ENCODE results near the gene BLOC1S4.

BLOC1S4 gene

DNA sequence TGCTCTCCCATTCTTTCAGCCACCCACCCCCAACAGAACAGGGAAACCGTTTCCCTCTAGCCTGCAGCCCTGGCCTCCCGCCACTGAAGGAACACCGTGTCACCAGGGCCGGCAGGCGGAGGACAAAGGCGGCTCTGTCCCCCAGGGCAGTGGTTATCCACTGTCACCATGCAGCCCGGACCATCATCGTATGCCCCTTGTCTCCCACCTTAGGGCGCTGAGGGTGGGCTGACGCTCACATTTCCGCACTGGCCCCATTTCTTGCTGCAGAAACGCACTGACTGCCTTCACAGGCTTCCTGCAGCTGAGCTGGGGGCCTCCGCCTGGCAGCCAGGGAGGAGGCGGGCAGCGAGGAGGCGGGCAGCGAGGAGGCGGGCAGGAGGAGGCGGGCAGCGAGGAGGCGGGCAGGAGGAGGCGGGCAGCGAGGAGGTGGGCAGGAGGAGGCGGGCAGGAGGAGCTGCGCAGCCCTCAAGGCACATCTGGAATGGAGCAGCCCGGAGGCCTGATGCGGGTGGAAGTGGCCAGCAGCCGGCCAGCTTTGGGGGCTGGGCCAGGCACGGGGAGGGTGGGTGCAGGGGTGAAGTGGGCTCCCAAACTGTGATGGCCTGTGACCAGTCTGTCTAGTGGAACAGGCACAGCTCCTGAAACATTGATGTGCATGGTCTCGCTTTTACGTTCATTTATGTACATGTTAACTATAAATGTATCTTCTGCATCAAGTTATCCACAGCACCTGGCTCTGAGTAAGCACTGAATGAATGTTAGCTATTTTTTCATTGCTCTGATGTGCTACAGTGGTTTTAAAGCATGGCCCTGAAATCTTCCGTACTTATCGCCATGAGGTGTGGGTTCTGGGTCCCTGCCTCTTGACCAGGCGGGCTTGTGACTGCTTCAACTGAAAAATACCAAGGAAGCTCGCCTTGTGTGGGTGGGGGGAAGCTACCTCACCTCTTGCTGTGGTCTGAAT, 46.0 kb downstream of the BLOC1S4 start:
- no peak for DNase-seq (ENCODE audit: extremely low read depth in 1 of 2, low read depth in 1 of 2)

DNA sequence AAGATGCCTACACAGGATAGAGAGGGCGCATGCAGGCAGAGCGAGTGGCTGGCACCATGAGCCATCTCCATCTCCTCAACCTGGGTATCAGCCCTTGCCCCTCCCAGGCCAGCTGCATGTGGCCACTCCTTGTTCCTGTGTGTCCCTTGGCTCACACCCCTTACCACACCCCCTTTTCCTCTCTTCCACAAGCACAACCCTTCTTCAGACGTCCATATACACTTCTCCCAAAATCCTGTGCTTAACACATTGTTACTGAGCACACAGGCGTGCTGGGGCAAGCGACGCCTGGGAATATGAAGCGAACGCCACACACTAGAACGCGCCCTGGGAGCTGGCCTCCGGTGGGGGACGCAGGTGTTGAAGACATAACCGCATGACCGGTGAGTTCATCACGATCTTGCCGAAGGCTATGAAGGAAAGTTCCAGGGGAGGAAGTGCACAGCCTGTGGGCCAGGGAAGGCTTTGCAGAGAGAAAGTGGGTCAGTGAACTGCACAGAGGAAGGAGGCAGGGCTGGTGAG, 47.4 kb downstream of the BLOC1S4 start:
- DNase-seq (ENCODE audit: extremely low read depth in 1 of 2, low read depth in 1 of 2) = no peak

DNA sequence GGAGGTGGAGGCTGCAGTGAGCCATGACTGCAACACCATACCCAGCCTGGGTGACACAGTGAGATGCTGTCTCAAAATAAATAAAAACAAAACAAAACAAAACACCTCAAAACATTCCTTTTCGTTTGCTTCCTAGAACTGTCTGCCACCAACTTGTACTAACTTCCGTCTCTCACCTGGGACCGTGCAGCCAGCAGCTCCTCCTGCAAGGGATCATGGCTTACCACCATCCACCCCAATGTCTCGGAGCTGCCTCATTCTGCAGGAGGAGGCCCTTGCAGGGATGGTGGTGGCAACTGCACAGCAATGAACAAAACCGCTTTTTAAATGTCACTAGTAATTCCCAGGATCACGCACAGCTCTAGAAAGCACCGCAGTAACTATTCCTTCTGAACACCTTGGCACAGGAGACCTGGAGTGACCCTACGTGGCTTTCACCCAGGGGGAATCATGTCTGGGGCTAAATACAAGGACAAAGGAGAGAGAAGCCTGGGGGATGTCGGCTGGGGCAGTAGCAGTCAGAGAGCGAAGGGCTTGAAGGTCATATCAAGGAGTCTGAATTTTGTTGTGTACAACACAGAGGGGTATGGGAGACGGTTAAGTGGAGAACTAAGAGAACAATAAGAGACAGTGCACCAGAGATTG, 49.1 kb downstream of the BLOC1S4 start:
- no peak for DNase-seq (ENCODE audit: extremely low read depth in 1 of 2, low read depth in 1 of 2)

DNA sequence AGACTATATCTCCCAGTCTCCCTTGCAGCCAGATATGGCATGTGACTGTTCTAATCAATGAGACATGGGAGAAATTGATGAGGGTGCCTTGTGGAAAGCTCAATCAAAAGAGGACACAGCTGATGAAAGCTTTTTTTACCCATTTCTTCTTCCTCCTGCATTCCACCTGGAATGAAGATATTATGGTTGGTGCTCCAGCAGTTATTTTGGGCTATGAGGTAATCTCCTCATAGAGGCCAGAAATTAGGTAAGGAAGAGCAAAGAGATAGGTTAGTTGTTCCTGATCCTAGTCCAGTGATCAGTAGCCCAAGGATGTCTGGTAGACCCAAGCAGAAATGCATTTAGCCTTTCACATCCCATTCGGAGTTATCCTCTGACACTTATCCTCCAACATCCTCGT, 49.7 kb downstream of the BLOC1S4 start:
- DNase-seq (ENCODE audit: extremely low read depth in 1 of 2, low read depth in 1 of 2) = no peak

All from stimulated activated CD8-positive, alpha-beta memory T cell treated with anti-CD3 and anti-CD28 coated beads, Interleukin-7, amount 100 ng/mL, for 48 hours (primary cell).